AG04450 (cell line): ENCODE data around the gene NT5C3B. TPM values are rescaled to one million over a fixed set of nuclear protein-coding genes. Genes with fewer than 3 reads are reported as not detected.
"Not testable (repeated sequence)": the region's sequence is repeated elsewhere in the genome, so short reads cannot be mapped to it uniquely, and the experiment has no call there.

Source experiments
- CTCF ChIA-PET: fragments of 300-600, 350-600 bp; formaldehyde crosslinking; extraction: SDS; loops from one replicate; lab custom pipeline; 2022; ENCODE audit warnings: antibody characterized with exemption, inconsistent platforms; lab: Charles Lee
- POLR2A ChIA-PET: fragments of 350-600 bp; formaldehyde crosslinking; extraction: SDS; loops from one replicate; lab custom pipeline; 2021; ENCODE audit warnings: antibody characterized with exemption, inconsistent platforms; lab: Yijun Ruan, JAX
- DNase-seq: peaks from one replicate; pipeline ENCODE4 v3.0.0-alpha.2; 2011; ENCODE audit warnings: low read depth, low spot score
- H3K27ac ChIP-seq: one replicate; pipeline ENCODE4 v1.5.1; 2012; ENCODE audit warnings: low read depth, low read length, control low read depth
- H3K27me3 ChIP-seq: one replicate; pipeline ENCODE4 v1.6.0; 2012; ENCODE audit warnings: low read length; ENCODE audit not compliant: control insufficient read depth, insufficient read depth
- H3K4me3 ChIP-seq: 2 replicates; pipeline ENCODE4 v1.5.1; 2011; ENCODE audit warnings: mild to moderate bottlenecking, low read depth, low read length, control low read depth
- H3K9me3 ChIP-seq: 2 replicates; pipeline ENCODE4 v1.5.1; 2012; ENCODE audit warnings: low read length; ENCODE audit not compliant: control insufficient read depth, insufficient read depth
- polyA plus RNA-seq: library from polyadenylated mRNA; depleted of rRNA; stranded (reverse); fragments of >200 nt; gene quantifications from 2 replicates; pipeline ENCODE4 v1.2.3, GENCODE V29; 2011
- TF ChIP-seq, protein P1 (sequence below): IDR thresholded peaks from 2 replicates; pipeline ENCODE4 v1.5.1; 2011; ENCODE audit warnings: low read depth, low read length, control low read depth, inconsistent platforms

The NT5C3B gene
- polyA plus RNA-seq, 1 experiment, result 106 TPM

DNA sequence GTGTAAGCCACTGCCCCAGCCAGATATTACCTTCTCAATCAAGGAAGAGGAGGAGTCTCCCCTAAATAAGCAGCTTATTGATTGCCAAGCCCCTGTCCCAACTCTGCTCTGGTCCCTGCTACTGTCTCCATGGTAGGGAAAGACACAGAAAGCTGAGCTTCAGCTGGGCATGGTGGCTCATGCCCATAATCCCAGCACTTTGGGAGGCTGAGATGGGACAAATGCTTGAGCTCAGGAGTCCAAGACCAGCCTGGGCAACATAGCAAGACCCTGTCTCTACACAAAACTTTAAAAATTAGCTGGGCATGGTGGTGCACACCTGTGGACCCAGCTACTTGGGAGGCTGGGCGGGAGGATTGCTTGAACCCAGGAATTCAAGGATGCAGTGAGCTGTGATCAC lies 56.1 kb downstream of the NT5C3B start:
- Histone ChIP-seq H3K9me3 (no peaks in the 10 kb centered on the region), H3K27ac (no peak overlapping the region), H3K4me3 (no peak overlapping the region), H3K27me3 (no peaks in the 10 kb centered on the region)
- TF ChIP-seq, protein P1, sequence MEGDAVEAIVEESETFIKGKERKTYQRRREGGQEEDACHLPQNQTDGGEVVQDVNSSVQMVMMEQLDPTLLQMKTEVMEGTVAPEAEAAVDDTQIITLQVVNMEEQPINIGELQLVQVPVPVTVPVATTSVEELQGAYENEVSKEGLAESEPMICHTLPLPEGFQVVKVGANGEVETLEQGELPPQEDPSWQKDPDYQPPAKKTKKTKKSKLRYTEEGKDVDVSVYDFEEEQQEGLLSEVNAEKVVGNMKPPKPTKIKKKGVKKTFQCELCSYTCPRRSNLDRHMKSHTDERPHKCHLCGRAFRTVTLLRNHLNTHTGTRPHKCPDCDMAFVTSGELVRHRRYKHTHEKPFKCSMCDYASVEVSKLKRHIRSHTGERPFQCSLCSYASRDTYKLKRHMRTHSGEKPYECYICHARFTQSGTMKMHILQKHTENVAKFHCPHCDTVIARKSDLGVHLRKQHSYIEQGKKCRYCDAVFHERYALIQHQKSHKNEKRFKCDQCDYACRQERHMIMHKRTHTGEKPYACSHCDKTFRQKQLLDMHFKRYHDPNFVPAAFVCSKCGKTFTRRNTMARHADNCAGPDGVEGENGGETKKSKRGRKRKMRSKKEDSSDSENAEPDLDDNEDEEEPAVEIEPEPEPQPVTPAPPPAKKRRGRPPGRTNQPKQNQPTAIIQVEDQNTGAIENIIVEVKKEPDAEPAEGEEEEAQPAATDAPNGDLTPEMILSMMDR, result no peak
- ChIA-PET POLR2A (interaction anchor here (1.1 kb wide), 1 partner anchor 92 kb away, joined by 5 read pairs; the partner anchor contains the start of gene EIF1), CTCF (interaction anchor here (0.6 to 2.8 kb wide), 4 partner anchors 9 to 42 kb away, joined by 3 to 13 read pairs (median 3); no protein-coding TSS in a partner anchor)
- no peak for DNase-seq

DNA sequence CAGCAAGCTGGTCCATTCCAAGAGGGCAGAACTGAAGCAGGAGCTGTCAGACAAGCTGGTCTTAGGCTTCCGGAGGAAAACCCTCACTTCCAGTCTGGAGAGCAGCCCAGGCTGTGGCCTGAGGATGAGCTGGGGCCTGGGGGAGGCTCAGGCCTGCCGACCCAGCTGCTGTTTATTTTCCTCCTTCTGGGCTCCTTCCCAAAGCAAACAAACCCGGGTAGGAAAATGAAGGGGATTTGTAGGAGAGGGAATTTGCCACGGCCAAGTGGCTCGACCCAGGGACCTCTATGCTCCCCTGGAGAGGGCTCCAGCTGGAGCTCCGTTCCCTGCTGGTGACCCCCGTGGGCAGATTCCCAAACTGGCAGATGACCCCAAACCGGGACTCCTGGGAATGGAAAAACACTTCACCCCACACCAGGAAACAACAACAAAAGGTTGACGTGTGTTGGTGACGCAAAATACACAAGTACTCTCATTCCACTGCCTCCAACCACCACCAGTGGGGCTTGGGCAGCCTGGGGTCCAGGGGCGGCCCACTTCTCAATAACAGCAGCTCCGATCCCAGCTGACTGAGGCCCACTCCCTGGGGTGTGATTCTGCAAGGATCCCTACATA lies 58.4 kb downstream of the NT5C3B start:
- TF ChIP-seq, protein P1, result 0 out of 2 replicates have a peak, but pooled peaks have one; percentile 14
- no peaks in the 10 kb centered on the region for H3K9me3 ChIP-seq
- H3K4me3 ChIP-seq, result 0 out of 2 replicates have a peak overlapping the region, but pooled peaks have one; percentile 7
- DNase-seq, result peak; percentile 90
- no peaks in the 10 kb centered on the region for H3K27me3 ChIP-seq
- ChIA-PET POLR2A (interaction anchor here (0.6 to 1.9 kb wide), 11 partner anchors 9 to 117 kb away, joined by 3 to 27 read pairs (median 4); partner anchors contain the start of genes EIF1, FKBP10, HAP1 and JUP), CTCF (interaction anchor here (1.6 to 2.5 kb wide), 2 partner anchors 8 to 24 kb away, joined by 12 to 14 read pairs; partner anchors contain the start of gene JUP)
- H3K27ac ChIP-seq, result peak overlapping the region; percentile 96

DNA sequence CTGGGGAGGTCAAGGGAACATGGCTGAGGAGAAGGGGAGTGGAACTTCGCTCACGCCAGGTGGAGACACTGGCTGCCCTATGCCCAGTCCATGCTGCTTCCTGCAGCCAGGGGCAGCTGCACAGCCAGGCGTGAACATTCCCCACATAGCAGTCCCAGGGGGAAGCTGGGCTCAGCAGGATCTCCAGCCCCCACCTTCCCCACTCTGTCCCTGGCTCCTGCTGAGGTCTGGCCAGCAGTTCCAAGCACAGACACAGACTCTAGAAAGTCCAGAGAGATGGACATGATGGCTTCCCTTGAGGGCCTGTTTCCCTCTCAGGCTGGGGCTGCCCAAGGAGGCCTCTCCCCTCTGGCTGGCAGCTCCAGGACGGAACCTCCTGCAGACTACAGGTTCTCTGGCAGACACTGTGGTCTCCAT lies 58.9 kb downstream of the NT5C3B start:
- ChIA-PET POLR2A (interaction anchor here (0.8 to 1.9 kb wide), 10 partner anchors 9 to 118 kb away, joined by 3 to 27 read pairs (median 4); partner anchors contain the start of genes EIF1, FKBP10, HAP1 and JUP), CTCF (interaction anchor here (1.6 to 2.5 kb wide), 2 partner anchors 9 to 25 kb away, joined by 12 to 14 read pairs; partner anchors contain the start of gene JUP)
- no peaks in the 10 kb centered on the region for H3K9me3 ChIP-seq
- H3K27ac ChIP-seq, result peak overlapping the region; percentile 96
- no peak overlapping the region for H3K4me3 ChIP-seq
- DNase-seq, result no peak
- H3K27me3 ChIP-seq, result no peaks in the 10 kb centered on the region
- TF ChIP-seq, protein P1, result peak; percentile 20; the same call in 1 of the 2 replicates

DNA sequence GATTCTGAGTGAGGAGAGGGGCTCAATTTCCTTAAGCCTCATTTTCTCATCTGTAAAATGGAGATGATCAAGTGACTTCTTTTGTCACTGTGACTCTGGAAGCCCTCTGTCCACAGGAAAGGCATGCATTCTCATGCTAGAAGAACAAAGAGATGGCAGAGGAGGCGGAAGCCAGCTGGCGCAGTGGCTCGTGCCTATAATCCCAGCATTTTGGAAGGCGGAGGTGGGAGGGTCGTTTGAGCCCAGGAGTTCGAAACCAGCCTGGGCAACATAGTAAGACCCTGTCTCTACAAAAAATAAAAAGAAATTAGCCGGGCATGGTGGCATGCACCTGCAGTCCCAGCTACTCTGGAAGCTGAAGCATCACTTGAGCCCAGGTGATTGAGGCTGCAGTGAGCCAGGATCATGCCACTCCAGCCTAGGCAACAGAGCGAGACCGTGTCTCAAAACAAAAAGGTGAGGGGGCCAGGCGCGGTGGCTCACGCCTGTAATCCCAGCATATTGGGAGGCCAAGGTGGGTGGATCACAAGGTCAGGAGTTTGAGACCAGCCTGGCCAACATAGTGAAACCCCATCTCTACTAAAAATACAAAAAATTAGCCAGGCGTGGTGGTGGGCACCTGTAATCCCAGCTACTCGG lies 59.7 kb downstream of the NT5C3B start:
- H3K27me3 ChIP-seq, H3K9me3 ChIP-seq, DNase-seq, H3K4me3 ChIP-seq, POLR2A ChIA-PET, H3K27ac ChIP-seq: not testable (repeated sequence)
- CTCF ChIA-PET, result interaction anchor here (1.6 kb wide), 1 partner anchor 10 kb away, joined by 12 read pairs; the partner anchor contains the start of gene JUP

DNA sequence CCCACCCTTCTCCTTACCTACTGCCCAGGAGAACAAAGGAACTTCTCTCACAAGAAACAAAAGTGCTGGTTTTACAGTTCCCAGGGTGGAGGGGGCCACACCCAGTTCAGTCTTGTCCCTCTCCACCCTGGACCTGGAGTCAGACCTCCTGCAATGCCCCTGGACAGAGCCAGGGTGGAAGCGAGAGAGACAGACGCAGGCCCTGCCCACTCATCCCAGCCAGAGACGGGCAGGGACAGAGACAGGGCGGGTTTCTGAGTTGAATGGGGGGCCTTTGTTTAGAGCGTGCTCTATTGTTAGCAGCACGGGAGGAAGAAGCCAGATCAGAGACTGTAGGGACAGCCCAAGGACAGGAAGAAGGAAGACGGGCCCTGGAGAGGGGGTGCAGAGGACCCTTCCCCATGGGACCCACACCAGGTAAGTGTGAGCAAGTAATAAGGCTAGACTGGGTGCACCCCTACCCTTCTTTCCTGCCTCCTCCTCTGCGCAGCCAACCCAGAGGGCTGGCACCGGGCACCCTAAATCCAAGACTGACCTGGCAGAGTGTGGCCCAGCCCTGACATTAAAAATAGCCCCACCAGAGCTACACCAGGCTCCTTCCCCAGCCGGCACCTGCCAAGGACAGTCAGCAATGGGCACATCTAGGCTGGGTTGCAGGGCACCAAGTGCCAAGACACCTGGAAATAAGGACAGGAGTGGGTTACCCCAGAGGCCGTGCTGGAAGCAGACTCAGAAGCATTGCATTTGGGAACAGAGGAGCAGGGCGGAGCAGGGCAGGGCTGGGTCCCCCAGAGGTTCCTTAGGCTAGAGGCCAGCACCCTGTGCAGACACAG lies 60.4 kb downstream of the NT5C3B start:
- Histone ChIP-seq H3K27me3 (no peaks in the 10 kb centered on the region), H3K9me3 (no peaks in the 10 kb centered on the region), H3K4me3 (no peak overlapping the region), H3K27ac (no peak overlapping the region)
- no peak for DNase-seq
- TF ChIP-seq, protein P1, result no peak
- POLR2A ChIA-PET, result no interaction called here
- CTCF ChIA-PET, result interaction anchor here (2.9 kb wide), 1 partner anchor 10 kb away, joined by 16 read pairs; the partner anchor contains the start of gene JUP
